Trophoblast cell (in vitro differentiated cells and primary cell): ENCODE data around the gene PRDM11.

Experiments
- DNase-seq, 2 donors: peaks; one replicate each; pipeline ENCODE4 v3.0.0-alpha.2; 2016
- H2AFZ ChIP-seq: 2 replicates; pipeline ENCODE4 v1.6.1; 2013; ENCODE audit warnings: low read length, moderate library complexity, mild to moderate bottlenecking; ENCODE audit not compliant: insufficient read depth, poor library complexity
- H2AK5ac ChIP-seq: 2 replicates; pipeline ENCODE4 v1.6.1; 2013; ENCODE audit warnings: mild to moderate bottlenecking, low read length
- H2BK120ac ChIP-seq: 2 replicates; pipeline ENCODE4 v1.6.1; 2013; ENCODE audit warnings: low read length, mild to moderate bottlenecking, moderate library complexity; ENCODE audit not compliant: insufficient read depth, poor library complexity
- H2BK12ac ChIP-seq: 2 replicates; pipeline ENCODE4 v1.6.1; 2013; ENCODE audit warnings: mild to moderate bottlenecking, low read length, moderate library complexity
- H2BK5ac ChIP-seq: 2 replicates; pipeline ENCODE4 v1.6.1; 2013; ENCODE audit warnings: low read length, low read depth, moderate library complexity, mild to moderate bottlenecking; ENCODE audit not compliant: poor library complexity
- H3K14ac ChIP-seq: 2 replicates; pipeline ENCODE4 v1.6.1; 2013; ENCODE audit warnings: mild to moderate bottlenecking, low read length
- H3K18ac ChIP-seq: 2 replicates; pipeline ENCODE4 v1.6.1; 2013; ENCODE audit warnings: mild to moderate bottlenecking, low read length
- H3K23ac ChIP-seq: 2 replicates; pipeline ENCODE4 v1.6.1; 2013; ENCODE audit warnings: low read length
- H3K27ac ChIP-seq: 2 replicates; pipeline ENCODE4 v1.5.1; 2013; ENCODE audit warnings: low read depth, mild to moderate bottlenecking, inconsistent platforms, low read length, moderate library complexity
- H3K27me3 ChIP-seq: 2 replicates; pipeline ENCODE4 v1.6.1; 2013; ENCODE audit warnings: inconsistent platforms, mild to moderate bottlenecking, low read length, moderate library complexity; ENCODE audit not compliant: insufficient read depth
- H3K36me3 ChIP-seq, 2 experiments: 1 replicate in 1 of 2; 2 replicates in 1 of 2; pipeline ENCODE4 v1.6.1; 2013; ENCODE audit warnings: low read length in 2 of 2, mild to moderate bottlenecking in 2 of 2, moderate library complexity in 1 of 2; ENCODE audit not compliant: insufficient read depth in 2 of 2, control insufficient read depth in 1 of 2
- H3K4ac ChIP-seq: 2 replicates; pipeline ENCODE4 v1.6.1; 2013; ENCODE audit warnings: low read depth, mild to moderate bottlenecking, low read length, moderate library complexity
- H3K4me1 ChIP-seq, 2 experiments: 1 replicate in 1 of 2; 2 replicates in 1 of 2; pipeline ENCODE4 v1.6.1; 2013; ENCODE audit warnings: low read length in 2 of 2, mild to moderate bottlenecking in 2 of 2, moderate library complexity in 1 of 2; ENCODE audit not compliant: insufficient read depth in 2 of 2, control insufficient read depth in 1 of 2
- H3K4me2 ChIP-seq: 2 replicates; pipeline ENCODE4 v1.6.1; 2013; ENCODE audit warnings: inconsistent platforms, mild to moderate bottlenecking, low read length, moderate library complexity
- H3K4me3 ChIP-seq: 2 replicates; pipeline ENCODE4 v1.5.1; 2013; ENCODE audit warnings: mild to moderate bottlenecking, low read depth, low read length, inconsistent platforms
- H3K79me1 ChIP-seq: one replicate; pipeline ENCODE4 v1.6.1; 2013; ENCODE audit warnings: low read length
- H3K79me2 ChIP-seq: 2 replicates; pipeline ENCODE4 v1.6.1; 2013; ENCODE audit warnings: low read length, mild to moderate bottlenecking; ENCODE audit not compliant: control insufficient read depth, insufficient read depth, poor library complexity
- H3K9ac ChIP-seq: 2 replicates; pipeline ENCODE4 v1.6.1; 2013; ENCODE audit warnings: mild to moderate bottlenecking, low read length
- H3K9me3 ChIP-seq: 2 replicates; pipeline ENCODE4 v1.6.1; 2013; ENCODE audit warnings: low read depth, mild to moderate bottlenecking, control low read depth, inconsistent platforms, low read length; ENCODE audit not compliant: insufficient read depth
- H4K12ac ChIP-seq: 2 replicates; pipeline ENCODE4 v1.6.1; 2013; ENCODE audit warnings: low read depth, mild to moderate bottlenecking, low read length, moderate library complexity
- H4K8ac ChIP-seq: 2 replicates; pipeline ENCODE4 v1.6.1; 2013; ENCODE audit warnings: low read depth, mild to moderate bottlenecking, low read length, moderate library complexity
- H4K91ac ChIP-seq: one replicate; pipeline ENCODE4 v1.6.1; 2013; ENCODE audit warnings: low read depth, mild to moderate bottlenecking, low read length, moderate library complexity
- WGBS: extraction: QIAGEN DNeasy Blood & Tissue Kit; methylation state at CpG from one replicate; pipeline ENCODE4 v1.1.7; 2013; ENCODE audit warnings: missing lambda C conversion rate; ENCODE audit not compliant: insufficient read length, insufficient coverage; ENCODE audit errors: extremely low coverage; 5-methylcytosine and 5-hydroxymethylcytosine counted together

PRDM11 gene

GRCh38 chr11:45227836-45228235, 81.4 kb downstream of the PRDM11 start:
- Histone ChIP-seq H3K23ac (no peak overlapping the region), H3K79me1 (no peaks in the 10 kb centered on the region), H4K12ac (no peak overlapping the region), H3K27me3 (no peaks in the 10 kb centered on the region), H3K18ac (no peak overlapping the region), H2BK12ac (no peak overlapping the region), H3K9ac (no peak overlapping the region), H3K4ac (no peak overlapping the region), H3K4me3 (no peak overlapping the region), H2BK5ac (no peak overlapping the region), H4K91ac (no peak overlapping the region), H3K36me3 (peaks cover 12 to 13% of the 10 kb centered on the region in 2 experiments), H2AFZ (no peak overlapping the region), H3K14ac (no peak overlapping the region), H4K8ac (no peak overlapping the region), H3K27ac (no peak overlapping the region), H2AK5ac (no peak overlapping the region), H3K79me2 (no peaks in the 10 kb centered on the region), H3K4me1 (no peaks in the 10 kb centered on the region), H2BK120ac (no peak overlapping the region), H3K9me3 (peaks cover 3% of the 10 kb centered on the region), H3K4me2 (no peak overlapping the region)
- no CpG with 5 or more reads among the region's 19 CpGs for WGBS
- DNase-seq, result no peak

- Histone ChIP-seq H3K18ac (no peak overlapping the region), H3K4me2 (no peak overlapping the region), H3K4me3 (no peak overlapping the region), H3K23ac (no peak overlapping the region), H3K9ac (no peak overlapping the region), H4K8ac (no peak overlapping the region), H3K14ac (no peak overlapping the region), H3K4me1 (no peaks in the 10 kb centered on the region), H4K12ac (no peak overlapping the region), H3K79me2 (no peaks in the 10 kb centered on the region), H3K27me3 (no peaks in the 10 kb centered on the region), H2AFZ (no peak overlapping the region), H2BK5ac (no peak overlapping the region), H2BK120ac (no peak overlapping the region), H2AK5ac (no peak overlapping the region), H3K9me3 (peaks cover 3% of the 10 kb centered on the region), H2BK12ac (no peak overlapping the region), H4K91ac (no peak overlapping the region), H3K27ac (no peak overlapping the region), H3K79me1 (no peaks in the 10 kb centered on the region), H3K4ac (no peak overlapping the region), H3K36me3 (peaks cover 10 to 13% of the 10 kb centered on the region in 2 experiments)
- no peak for DNase-seq
- WGBS, result no CpG with 5 or more reads among the region's 5 CpGs
Observed at GRCh38 chr11:45229401-45230020, 83.1 kb downstream of the PRDM11 start.

GRCh38 chr11:45232341-45233080, 86.1 kb downstream of the PRDM11 start:
- no peak overlapping the region for H2AFZ ChIP-seq
- no peak overlapping the region for H4K8ac ChIP-seq
- no peak overlapping the region for H2BK12ac ChIP-seq
- no peak for DNase-seq
- no peak overlapping the region for H2BK120ac ChIP-seq
- no peak overlapping the region for H3K4me3 ChIP-seq
- no peak overlapping the region for H3K4me2 ChIP-seq
- H3K79me1 ChIP-seq, result no peaks in the 10 kb centered on the region
- H2BK5ac ChIP-seq, result no peak overlapping the region
- H3K36me3 ChIP-seq, result peaks cover 0 to 2% of the 10 kb centered on the region in 2 experiments
- H3K18ac ChIP-seq, result no peak overlapping the region
- no peak overlapping the region for H4K12ac ChIP-seq
- H3K14ac ChIP-seq, result no peak overlapping the region
- H4K91ac ChIP-seq, result no peak overlapping the region
- H3K27me3 ChIP-seq, result no peaks in the 10 kb centered on the region
- no peak overlapping the region for H3K23ac ChIP-seq
- no peak overlapping the region for H3K27ac ChIP-seq
- no peaks in the 10 kb centered on the region for H3K4me1 ChIP-seq
- no peak overlapping the region for H3K4ac ChIP-seq
- no peaks in the 10 kb centered on the region for H3K9me3 ChIP-seq
- no CpG with 5 or more reads among the region's 5 CpGs for WGBS
- H3K9ac ChIP-seq, result no peak overlapping the region
- no peaks in the 10 kb centered on the region for H3K79me2 ChIP-seq
- H2AK5ac ChIP-seq, result no peak overlapping the region

GRCh38 chr11:45233121-45233803, 86.8 kb downstream of the PRDM11 start:
- Histone ChIP-seq H3K36me3 (no peaks in the 10 kb centered on the region), H3K4me1 (no peaks in the 10 kb centered on the region), H2BK12ac (no peak overlapping the region), H3K4ac (no peak overlapping the region), H2AK5ac (no peak overlapping the region), H3K27ac (no peak overlapping the region), H4K91ac (no peak overlapping the region), H3K18ac (no peak overlapping the region), H3K9ac (no peak overlapping the region), H3K79me2 (no peaks in the 10 kb centered on the region), H3K23ac (no peak overlapping the region), H3K4me2 (no peak overlapping the region), H4K12ac (no peak overlapping the region), H3K79me1 (no peaks in the 10 kb centered on the region), H3K14ac (no peak overlapping the region), H2BK120ac (no peak overlapping the region), H2AFZ (no peak overlapping the region), H3K9me3 (no peaks in the 10 kb centered on the region), H2BK5ac (no peak overlapping the region), H4K8ac (no peak overlapping the region), H3K27me3 (no peaks in the 10 kb centered on the region), H3K4me3 (no peak overlapping the region)
- DNase-seq, result peak; percentile 57 to 78
- no CpG with 5 or more reads among the region's 17 CpGs for WGBS
